Measurements from ENCODE around the gene C5orf22.
"Not testable (repeated sequence)": the region's sequence is repeated elsewhere in the genome, so short reads cannot be mapped to it uniquely, and the experiment has no call there.

DNA sequence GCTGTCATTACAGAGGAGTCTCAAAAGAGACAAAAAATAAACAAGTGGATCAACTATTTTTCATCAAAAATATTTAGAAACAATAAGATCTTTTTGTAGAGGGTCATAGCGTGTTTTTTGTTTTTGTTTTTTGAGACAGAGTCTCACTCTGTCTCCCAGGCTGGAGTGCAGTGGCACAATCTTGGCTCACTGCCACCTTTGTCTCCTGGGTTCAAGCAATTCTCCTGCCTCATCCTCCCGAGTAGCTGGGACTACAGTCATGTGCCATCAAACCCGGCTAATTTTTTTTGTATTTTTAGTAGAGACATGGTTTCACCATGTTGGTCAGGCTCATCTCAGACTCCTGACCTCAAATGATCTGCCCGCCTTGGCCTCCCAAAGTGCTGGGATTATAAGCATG lies 70.2 kb downstream of the C5orf22 start:
- TF ChIP-seq, protein P1, sequence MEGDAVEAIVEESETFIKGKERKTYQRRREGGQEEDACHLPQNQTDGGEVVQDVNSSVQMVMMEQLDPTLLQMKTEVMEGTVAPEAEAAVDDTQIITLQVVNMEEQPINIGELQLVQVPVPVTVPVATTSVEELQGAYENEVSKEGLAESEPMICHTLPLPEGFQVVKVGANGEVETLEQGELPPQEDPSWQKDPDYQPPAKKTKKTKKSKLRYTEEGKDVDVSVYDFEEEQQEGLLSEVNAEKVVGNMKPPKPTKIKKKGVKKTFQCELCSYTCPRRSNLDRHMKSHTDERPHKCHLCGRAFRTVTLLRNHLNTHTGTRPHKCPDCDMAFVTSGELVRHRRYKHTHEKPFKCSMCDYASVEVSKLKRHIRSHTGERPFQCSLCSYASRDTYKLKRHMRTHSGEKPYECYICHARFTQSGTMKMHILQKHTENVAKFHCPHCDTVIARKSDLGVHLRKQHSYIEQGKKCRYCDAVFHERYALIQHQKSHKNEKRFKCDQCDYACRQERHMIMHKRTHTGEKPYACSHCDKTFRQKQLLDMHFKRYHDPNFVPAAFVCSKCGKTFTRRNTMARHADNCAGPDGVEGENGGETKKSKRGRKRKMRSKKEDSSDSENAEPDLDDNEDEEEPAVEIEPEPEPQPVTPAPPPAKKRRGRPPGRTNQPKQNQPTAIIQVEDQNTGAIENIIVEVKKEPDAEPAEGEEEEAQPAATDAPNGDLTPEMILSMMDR (conservative IDR thresholded peaks at IDR 0.05 in 1 of 2, IDR thresholded peaks at IDR 0.05 in 1 of 2; ENCODE audit: low read depth in 1 of 2, low read length in 2 of 2) = not testable (repeated sequence)
- TF ChIP-seq EZH2 (IDR thresholded peaks at IDR 0.05; ENCODE audit: low read length, missing control alignments) = not testable (repeated sequence)
